Activated CD8-positive, alpha-beta memory T cell treated with anti-CD3 and anti-CD28 coated beads for 24 hours (primary cell): ENCODE results near the gene CNNM1.
A peak's percentile ranks its signal among the peaks of the same experiment; 100 is the strongest.

Source experiments
- DNase-seq: peaks from one replicate; pipeline ENCODE4 v3.0.0-alpha.2; 2020

CNNM1 gene

DNA sequence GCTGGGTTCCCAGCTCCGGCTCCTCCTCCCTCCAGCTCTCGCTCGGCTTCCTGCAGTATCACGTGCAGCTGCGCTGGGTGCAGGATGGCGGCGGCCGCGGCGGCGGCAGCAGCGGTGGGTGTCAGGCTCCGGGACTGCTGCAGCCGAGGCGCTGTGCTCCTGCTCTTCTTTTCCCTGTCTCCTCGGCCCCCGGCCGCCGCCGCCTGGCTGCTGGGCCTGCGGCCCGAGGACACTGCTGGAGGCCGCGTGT is at the start of gene CNNM1:
Gene CNNM1 (plus strand): TSS at position 53 of the 250 bp plus-strand sequence. CDS start 32 bp downstream, at position 85.
- peak; percentile 67 for DNase-seq

DNA sequence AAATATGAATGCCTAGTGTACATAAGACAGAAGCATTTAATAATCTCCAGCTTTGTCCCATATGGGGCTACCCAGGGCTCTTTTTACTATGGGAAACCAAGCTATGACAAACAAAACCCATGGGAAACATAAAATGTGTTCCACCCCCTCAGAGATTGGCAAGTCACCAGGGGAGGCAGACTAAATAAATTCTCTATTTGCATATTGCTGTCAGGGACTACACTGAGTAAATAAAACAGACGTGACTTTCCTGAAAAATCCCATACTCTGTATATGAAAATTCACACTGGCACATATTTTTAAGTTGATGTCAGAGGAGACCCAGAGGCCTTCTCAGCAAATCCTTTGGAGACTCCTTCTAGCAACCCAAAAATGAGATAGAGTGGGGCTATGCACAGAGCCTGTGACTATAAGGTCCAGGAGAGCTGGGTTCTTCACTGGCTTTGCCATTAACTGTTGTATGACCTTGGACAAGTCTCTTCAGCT is 49.5 kb upstream of the CNNM1 start:
- DNase-seq, result no peak

DNA sequence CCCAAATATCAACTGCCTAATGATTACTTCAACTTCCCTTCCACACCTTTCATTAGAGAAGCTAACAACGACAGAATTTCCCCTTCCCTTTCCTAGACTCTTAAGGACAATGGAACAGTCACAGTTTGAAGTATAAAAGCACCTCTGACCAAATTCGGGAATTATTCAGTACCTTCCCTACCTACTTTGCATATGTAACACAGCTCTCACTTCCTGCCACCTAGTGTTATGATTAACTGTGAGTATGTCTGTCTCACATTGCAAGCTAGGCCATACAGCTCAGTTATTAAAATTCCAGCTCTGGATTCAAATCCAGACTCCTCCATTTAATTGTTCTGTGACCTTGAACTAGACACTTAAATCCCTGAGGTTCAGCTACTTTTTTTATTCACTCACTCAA is 48.7 kb upstream of the CNNM1 start:
- no peak for DNase-seq

DNA sequence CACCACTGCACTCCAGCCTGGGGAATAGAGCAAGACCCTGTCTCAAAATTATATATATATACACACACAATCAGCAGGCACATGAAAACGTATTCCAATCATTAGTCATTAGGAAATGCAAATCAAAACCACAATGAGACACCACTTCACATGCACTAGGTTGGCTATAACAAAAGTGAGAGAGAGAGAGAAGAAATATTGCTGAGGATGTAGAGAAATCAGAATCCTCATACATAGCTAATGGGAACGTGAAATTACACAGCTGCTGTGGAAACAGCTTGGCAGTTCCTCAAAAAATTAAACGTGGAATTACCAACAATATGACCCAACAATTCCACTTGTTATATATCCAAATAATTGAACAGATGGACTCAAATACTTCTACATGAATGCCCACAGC is 43.3 kb upstream of the CNNM1 start:
- DNase-seq, result no peak

DNA sequence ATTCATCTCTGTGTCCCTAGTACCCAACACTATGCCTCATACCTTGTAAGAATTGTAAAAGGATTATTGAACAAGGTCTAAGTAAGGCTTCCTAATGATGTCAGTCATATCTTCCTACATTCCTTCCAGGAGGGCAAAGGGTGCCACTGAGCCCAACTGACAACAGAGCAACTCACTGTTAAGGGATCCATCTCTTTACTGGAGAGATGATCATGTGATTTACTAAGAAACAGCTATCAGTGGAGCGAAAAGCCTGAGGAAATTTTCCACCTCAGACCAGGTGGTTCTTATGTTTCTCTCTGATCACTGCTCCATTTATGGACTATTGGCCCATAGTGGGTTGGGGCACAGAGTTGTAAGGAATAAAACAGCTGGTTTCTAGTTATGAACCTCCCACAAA is 38.9 kb upstream of the CNNM1 start:
- no peak for DNase-seq

DNA sequence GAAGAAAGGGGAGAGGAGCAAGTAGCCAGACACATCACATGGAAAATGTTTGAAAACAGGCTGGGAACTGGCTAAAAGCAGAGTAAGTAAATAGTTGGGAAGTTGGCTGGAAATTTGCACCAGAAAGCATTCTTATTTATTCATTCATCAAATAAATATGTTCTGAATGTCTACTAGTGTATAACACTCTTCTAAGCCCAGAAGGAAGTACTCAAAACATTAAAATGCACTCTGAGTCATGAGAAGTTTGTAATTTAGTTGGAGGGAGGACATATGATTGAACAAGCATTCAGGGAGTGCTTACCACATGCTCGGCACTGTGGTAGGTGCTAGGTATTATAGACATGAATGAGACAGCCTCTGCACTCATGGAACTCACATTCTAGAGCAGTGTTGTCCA is 37.0 kb upstream of the CNNM1 start:
- no peak for DNase-seq

DNA sequence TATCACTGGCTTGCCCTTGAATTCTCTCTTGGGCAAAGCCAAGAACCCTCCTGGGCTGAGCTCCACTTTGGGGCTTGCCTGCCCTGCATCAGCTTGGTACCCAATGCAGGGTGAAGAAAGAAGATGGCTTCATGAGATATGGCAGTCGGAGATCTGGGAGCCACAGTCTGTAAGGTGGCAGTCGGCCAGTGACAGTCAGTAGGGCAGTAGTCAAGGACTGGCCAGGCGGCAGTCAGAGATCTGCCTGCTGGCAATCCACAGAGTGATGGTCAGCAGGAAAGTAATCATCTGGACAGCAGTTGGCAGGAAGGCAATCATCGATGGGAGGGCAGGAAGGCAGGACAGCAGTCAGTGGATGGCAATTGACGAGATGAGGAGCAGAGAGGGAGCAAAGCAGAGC is 32.6 kb upstream of the CNNM1 start:
- no peak for DNase-seq

DNA sequence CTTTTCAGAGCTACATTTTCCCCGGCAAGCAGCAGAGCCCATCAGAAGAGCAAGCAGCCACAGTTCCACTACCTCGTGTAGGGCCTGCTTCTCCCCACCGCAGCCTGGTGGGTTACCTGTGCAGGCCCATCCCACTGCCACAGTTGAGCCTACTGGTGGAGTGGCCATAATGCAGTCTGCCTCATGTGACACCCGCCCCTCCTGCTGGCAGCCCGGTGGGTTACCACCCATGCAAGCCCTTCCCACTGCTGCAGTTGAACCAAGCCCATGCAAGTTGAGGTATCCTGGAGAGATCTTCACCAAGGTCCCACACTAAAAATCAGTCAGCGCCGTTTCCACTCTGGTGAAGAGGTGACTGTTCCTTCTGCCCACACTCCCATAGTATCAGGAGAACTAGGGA is 32.1 kb upstream of the CNNM1 start:
- no peak for DNase-seq

DNA sequence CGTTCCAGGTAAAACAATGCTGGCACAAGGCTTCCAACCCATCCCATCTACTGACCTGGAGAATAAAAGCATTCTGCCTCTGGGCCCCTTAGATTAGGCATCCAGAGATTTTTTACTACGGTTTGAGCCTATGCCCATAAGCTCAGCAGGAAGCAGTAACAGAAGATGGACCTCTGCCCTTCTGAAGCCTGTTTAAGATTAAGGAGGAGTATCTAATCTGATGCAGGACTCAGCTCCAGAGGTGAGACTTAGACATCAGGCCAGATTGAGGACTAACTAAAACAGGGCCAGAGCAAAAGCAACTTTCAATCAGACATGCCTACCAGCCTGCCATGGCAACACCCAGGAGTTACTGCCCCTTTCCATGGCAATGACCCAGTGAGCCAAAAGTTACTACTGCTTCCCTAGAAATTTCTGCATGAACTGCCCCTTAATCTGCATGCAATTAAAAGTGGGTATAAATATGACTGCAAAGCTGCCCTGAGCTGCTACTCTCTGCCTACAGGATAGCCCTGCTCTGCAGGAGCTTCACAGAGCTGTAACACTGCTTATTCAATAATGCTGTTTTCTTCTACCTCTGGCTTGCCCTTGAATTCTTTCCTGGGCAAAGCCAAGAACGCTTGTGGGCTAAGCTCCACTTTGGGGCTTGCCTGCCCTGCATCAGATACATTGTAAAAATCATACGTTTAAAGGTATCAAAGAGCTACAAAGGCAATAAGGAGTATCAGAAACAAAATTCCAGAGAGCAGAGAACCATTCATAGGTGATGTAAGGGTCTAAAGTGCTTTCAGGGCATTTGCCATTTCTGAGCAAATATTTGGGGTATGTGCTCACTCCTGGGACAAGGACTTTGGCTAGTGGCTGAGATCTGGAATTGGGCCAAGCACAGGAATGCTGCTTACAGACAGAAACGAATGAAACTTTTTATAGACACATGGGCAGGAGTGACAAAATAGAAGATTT is 25.0 kb upstream of the CNNM1 start:
- no peak for DNase-seq

DNA sequence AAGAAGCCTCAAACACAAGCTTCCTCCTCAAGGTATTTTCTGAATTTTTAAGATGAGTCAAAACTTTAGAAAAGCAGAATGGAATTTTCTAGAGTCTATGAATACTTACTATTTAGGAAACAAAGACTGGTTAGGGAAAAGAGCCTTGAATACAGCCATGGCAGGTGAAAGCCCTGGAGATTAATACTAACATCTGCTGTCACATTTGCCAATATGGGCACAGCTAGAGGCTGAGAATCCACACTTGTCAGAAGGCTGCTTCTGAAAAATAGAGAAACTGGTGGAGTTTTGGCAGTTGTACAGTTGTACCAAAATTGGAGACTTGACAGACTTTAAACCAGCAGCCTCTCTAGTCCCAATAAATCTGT is 24.3 kb upstream of the CNNM1 start:
- DNase-seq, result no peak

DNA sequence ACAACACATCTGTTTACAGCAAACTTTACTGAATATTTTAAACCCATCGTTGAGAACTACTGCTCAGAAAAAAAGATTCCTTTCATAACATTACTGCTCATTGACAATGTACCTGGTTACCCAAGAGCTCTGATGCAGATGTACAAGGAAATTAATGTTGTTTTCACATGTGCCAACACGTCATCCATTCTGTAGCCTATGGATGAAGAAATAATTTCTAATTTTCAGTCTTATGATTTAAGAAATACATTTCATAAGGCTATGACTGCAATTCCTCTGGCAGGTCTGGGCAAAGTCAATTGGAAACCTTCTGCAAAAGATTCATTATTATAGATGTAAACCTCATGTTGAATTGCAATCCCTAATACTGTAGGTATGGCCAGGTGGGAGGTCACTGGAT is 16.7 kb upstream of the CNNM1 start:
- no peak for DNase-seq

DNA sequence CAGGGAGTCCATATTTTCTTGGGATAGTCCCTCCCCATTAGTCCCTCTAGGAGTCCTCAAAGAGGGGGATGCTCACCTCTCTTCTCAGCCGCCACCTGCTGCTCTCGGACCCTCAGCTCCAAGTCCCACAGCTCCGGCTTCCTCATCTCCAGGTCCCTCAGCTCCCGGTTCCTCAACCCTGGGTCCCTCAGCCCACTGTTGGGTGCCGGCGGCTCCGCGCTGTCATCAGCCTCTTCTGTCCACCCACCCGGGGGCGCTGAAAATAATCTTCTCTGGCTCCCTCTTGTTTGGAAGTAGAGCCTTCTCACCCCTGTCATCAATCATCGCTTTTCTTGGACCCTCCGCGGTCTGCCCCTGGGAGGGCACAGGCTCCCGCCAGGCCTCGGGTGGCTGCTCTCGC is 13.3 kb upstream of the CNNM1 start:
- DNase-seq, result no peak

DNA sequence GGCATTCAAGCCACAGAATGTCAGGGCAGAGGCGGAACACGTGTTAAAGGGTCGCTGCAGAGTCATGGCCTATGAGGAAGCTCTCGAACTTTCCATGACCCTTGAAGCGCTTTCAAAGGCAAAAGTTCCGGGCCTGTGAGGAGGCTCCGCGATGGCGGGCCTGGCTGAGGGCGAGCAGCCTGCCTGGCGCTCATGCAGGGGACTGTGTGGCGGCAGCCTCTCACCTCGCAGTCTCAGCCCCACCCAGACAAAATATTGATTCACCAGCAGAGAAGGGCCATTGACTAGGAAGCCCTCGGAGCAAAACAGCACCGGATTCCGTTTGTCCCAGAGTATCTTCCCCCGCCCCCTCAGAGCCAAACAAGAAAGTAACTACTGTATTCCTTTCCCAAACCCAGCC is 12.8 kb upstream of the CNNM1 start:
- DNase-seq, result no peak

DNA sequence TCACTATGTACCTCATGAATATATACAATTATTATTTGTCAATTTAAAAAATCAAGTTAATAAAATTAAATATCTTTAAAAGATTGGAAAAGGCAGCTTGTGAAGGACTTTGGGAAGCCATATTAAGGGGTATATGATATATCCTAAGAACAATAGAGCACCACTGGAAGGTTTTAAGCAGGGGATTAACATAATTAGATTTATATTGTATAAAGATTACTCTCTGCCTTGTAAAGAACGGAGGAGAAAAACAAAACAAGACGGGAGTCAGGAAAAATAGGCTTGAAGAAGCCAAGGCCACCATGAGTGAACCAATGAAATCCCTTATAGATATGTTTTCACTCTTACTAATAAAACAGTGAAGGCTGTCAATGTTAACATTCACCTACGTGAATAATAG is 11.1 kb upstream of the CNNM1 start:
- DNase-seq, result no peak

DNA sequence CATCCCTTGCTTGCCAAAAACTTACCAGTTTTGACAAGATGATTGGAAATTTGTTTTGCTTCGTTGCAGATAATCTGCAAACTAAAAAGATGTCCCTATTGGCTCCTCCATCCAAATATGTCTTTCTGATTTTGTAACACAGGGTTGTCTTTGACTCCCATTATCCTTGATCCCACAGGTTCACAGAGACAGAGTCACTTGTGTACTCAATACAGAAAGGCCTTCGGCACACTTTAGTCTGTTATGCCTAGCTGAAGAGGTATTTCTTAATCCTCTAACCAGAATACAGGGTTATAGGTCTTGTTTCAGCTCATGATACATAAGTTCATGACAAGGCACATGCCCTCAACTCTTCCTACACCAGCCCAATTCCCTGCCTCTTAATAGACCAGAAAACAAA is 10.7 kb upstream of the CNNM1 start:
- no peak for DNase-seq

DNA sequence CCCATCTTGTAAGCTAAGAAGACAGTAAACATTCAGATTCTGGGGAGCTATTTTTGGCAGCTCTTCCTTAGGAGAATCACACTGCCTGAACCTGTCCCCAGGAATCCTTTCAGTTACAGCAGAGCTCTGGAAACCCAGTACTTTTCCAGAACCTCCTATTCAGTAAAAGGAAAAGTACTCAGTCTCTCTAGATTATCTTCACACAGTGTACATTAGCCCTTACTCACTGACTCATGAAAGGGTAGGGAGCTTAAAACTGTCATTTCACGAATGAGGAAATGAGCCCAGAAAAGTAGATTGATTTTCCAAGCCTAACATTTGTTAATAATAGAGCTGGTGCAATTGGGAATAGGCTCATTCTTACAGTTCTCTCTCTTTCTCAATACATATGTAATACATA is 3.9 kb upstream of the CNNM1 start:
- no peak for DNase-seq

DNA sequence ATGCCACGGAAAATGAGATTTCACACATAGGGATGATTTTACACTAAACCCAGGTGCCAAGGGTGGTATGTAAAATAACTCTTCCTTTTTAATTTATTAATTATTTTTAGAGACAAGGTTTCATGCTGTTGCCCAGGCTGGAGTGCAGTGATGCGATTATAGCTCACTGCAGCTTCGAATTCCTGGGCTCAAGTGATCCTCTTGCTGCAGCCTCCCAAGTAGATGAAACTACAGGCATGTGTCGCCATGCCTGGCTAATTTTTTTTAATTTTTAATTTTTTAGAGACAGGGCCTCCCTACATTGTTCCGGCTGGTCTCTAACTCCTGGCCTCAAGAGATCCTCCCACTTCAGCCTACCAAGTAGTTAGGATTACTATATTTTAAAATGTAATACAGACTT is 2.3 kb upstream of the CNNM1 start:
- no peak for DNase-seq

DNA sequence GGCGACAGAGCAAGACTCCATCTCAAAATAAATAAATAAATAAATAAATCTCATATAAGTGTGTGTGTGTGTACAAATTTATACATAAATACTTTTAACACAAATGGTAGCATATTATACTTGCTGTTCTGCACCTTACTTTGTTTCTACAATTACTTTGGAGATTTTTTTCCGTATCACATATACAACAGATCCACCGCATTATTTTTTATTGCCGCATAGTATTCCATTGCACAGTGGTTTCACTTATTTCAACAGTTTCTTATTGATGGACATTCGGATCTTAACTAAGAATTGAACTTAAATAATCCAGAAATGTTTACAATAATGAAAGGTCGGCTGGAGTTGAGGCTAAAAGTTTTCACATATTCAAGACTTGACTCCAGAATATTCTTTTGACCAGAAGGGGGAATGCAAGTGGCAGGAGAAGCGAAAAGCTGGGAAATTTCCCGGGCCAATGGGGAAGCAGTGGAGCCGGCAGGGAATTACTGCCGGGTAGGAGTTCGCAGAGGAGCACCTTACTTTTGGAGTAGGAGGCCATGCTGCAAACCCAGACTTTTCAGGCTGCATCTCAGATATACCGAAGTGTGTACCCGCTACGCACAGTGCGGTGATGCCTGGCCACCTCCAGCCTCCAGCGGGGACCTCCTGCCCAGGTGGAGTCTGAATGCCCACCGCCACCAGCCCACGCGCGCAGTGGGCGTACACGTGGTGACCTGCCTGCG is 415 bp upstream of the CNNM1 start:
- no peak for DNase-seq

DNA sequence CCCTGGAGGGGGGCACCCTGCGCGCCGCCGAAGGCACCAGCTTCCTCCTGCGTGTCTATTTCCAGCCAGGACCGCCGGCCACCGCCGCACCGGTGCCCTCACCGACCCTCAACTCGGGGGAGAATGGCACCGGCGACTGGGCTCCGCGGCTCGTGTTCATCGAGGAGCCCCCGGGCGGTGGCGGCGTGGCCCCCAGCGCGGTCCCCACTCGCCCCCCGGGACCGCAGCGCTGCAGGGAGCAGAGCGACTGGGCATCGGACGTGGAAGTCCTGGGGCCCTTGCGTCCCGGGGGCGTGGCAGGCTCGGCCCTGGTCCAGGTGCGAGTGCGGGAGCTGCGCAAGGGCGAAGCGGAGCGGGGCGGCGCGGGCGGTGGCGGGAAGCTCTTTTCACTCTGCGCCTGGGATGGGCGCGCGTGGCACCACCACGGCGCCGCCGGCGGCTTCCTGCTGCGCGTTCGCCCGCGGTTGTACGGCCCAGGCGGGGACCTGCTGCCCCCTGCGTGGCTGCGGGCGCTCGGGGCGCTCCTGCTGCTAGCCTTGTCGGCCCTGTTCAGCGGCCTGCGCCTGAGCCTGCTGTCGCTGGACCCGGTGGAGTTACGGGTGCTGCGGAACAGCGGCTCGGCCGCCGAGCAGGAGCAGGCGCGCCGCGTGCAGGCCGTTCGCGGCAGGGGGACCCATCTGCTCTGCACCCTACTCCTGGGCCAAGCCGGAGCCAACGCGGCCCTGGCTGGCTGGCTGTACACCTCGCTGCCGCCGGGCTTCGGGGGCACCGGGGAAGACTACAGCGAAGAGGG is 594 bp downstream of the CNNM1 start:
- DNase-seq, result peak; percentile 61

DNA sequence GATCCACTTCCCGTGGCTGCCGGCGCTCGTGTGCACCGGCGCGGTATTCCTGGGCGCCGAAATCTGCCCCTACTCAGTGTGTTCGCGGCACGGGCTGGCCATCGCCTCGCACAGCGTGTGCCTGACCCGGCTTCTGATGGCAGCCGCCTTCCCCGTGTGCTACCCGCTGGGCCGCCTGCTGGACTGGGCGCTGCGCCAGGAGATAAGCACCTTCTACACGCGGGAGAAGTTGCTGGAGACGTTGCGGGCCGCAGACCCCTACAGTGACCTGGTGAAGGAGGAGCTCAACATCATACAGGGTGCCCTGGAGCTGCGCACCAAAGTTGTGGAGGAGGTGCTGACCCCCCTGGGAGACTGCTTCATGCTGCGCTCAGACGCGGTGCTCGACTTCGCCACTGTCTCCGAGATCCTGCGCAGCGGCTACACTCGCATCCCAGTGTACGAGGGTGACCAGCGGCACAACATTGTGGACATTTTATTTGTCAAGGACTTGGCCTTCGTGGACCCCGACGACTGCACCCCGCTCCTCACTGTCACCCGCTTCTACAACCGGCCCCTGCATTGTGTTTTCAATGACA is 1.3 kb downstream of the CNNM1 start:
- no peak for DNase-seq

DNA sequence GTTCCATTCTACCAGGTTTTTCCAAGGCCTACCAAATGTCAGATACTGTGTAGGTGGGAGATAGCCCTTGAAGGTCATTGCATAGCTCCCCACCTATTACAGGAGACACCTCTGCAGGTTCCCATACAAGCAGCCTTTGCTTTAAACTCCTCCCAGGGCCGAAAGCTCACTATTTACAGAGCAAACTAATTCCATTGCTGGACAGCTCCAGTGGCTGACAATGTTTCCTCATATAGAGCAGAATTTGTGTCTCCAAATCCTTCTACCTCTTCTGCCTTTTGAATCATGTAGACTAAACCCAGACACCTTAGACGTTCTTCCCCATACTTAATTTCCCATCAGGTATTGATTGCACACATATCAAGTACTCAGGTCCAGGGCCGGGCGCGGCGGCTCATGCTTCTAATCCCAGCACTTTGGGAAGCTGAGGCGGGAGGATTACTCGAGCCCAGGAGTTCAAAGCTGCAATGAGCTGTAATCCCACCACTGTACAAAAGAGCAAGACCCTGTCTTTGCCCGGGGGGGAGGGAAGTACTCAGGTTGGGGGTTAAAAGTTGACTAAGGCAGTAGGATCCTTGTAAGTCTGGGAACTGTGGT is 2.1 kb downstream of the CNNM1 start:
- DNase-seq, result no peak

DNA sequence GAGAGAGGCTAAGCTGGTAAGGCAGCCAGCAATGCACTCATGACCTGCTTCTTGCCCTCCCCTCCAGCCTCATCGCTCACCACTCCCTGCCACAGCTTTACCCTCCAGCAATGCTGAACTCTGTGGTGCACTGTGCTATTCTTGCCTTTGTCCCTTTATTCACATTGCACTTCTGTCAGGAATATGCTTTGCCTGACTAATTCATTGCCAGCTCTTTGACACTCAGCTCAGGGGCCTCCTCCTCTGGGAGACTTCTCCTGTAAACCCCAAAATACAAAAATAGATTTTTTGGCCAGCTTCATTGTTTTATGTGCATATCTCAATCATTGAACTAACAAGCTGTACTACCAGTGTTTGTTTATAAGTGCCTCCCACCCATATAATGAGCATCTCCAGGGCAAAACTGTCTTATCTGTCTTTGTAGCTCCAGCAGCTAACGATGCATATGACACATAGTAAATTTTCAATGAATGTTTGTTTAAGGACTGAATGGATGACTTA is 8.2 kb downstream of the CNNM1 start:
- no peak for DNase-seq

DNA sequence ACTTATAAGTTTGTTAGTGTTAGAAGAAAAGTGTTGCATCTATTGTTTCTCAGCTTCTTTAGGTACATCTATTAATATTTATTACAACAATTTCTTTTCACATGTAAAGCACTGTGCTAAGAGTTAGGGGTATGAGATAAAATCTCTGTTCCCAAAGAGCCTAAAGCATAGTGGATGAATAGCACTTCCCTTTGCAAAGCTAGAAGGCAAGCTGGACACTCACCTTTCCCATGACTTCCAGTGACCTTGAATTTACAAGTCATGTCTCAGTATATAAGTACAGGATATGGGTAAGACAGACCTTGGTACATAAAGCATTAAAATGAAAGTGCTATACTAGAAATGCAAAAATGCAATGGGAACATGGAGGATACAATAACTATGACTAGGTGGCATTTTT is 8.7 kb downstream of the CNNM1 start:
- no peak for DNase-seq
